NCI-H526 treated with DMSO at 0.1 percent for 48 hours (cell line): ENCODE measurements around the gene TM4SF18.
"Not testable (repeated sequence)": the region's sequence is repeated elsewhere in the genome, so short reads cannot be mapped to it uniquely, and the experiment has no call there.

Experiments used
- DNase-seq: peaks from one replicate; lab custom pipeline; 2025; lab: John Stamatoyannopoulos, UW

TM4SF18 gene, protein sequence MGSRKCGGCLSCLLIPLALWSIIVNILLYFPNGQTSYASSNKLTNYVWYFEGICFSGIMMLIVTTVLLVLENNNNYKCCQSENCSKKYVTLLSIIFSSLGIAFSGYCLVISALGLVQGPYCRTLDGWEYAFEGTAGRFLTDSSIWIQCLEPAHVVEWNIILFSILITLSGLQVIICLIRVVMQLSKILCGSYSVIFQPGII

DNA sequence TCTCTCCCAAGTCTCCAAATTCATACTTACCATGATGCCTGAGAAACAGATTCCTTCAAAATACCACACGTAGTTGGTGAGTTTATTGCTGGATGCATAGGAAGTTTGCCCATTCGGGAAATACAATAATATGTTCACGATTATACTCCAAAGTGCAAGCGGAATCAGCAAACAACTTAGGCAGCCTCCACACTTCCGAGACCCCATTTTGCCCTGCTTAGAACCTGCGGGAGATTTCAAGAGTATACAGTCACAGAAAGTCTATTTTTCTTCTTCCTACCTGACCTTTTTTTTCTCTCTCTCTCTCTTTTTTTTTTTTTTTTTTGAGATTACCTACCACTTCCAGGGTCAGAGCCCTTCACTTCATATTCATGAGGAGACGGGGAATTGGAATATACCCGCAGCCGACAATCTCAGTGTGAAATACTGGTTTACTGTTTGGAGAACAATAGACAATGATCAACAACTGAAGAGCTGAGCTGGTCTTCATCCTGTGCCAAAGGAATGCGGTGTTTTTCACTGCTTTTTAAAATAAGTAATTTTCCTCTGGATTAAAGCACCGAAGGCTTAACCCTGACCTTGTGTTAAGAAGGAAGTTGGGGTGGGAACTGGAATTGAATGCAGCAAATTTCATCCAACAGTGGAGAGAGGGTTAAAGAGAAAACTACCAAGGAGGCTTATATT lies at the start of gene TM4SF18:
TM4SF18 (minus strand) TSS at position 461 of the 684 bp plus-strand sequence; CDS start at position 207, 254 bp downstream.
- no peak for DNase-seq

DNA sequence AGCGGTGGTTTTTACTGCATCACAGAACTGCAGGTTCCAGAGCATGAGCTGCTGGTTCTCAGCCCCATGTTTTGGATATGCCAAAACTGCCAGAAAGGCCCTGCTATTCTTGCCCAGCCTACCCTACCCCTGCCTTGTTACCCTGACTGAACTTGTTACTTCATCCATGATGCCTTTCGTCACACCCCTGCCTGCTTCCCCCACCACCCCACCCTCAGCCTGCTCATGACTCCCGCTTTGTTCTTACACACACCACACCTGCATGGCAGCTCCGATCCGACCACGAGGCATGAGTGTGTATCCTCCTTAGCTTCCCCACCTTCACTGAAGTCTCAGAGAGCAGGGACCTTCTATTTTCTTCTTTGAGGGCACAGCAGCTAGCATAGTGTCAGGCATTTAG lies 49.1 kb upstream of the TM4SF18 start:
- no peak for DNase-seq

DNA sequence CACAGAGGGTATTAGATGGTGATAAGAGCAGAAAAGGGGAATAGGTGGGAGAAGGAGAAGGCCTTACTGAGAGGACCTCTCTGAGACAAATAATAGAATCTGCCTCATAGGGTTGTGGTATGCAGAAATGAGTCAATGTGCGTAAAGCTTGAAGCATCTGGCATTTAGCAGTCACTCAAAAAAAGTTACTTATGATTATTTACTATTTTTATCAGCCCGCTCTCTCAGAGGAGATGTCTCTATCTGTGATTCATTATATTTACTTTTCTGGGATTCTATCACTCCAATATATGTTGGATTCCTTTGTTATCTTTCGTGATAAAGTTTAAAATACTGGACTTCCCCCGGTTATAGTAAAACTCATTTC lies 48.6 kb upstream of the TM4SF18 start:
- no peak for DNase-seq

DNA sequence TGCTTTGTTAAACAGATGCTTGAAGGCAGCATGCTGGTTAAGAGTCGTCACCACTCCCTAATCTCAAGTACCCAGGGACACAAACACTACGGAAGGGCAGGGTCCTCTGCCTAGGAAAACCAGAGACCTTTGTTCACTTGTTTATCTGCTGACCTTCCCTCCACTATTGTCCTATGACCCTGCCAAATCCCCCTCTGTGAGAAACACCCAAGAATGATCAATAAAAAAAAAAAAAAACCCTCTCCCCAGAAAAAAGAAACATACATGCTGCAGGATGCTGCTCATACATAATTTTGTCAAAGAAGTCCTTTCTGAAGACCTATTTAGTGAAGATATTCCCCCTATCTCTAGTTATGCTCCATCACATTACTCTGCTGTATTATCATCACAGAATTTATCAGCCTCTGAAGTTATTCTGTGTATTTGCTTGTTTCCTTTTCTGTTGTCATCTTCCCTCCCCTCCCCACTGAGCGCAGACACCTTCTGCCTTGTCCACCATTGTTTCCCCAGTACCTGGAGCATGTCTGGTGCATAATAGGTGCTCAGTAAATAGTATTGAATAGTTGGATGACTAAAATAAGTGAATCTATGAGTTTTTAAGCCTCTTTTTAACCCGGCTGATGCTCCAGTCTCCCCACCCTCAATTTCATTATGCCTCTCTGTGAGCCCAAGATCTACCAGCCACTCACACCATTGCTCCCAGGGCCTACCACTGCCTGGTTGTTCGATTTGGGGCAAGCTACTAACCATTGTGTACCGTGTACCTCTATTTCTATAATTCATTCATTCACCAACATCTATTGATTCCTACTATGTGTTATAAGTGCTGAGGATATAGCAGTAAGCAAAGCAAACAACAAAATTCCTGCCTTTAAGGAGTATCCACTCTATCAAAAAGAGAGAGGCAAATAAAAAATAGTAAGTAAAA lies 48.0 kb upstream of the TM4SF18 start:
- no peak for DNase-seq

DNA sequence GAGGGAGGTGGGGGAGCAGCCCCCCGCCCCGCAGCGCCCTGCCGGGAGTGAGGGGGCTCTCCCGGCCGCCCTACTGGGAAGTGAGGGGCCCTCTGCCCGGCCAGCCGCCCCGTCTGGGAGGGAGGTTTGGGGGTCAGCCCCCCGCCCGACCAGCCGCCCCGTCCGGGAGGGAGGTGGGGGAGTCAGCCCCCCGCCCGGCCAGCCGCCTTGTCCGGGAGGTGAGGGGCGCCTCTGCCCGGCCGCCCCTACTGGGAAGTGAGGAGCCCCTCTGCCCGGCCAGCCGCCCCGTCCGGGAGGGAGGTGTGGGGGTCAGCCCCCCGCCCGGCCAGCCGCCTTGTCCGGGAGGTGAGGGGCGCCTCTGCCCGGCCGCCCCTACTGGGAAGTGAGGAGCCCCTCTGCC lies 46.8 kb upstream of the TM4SF18 start:
- DNase-seq = not testable (repeated sequence)

DNA sequence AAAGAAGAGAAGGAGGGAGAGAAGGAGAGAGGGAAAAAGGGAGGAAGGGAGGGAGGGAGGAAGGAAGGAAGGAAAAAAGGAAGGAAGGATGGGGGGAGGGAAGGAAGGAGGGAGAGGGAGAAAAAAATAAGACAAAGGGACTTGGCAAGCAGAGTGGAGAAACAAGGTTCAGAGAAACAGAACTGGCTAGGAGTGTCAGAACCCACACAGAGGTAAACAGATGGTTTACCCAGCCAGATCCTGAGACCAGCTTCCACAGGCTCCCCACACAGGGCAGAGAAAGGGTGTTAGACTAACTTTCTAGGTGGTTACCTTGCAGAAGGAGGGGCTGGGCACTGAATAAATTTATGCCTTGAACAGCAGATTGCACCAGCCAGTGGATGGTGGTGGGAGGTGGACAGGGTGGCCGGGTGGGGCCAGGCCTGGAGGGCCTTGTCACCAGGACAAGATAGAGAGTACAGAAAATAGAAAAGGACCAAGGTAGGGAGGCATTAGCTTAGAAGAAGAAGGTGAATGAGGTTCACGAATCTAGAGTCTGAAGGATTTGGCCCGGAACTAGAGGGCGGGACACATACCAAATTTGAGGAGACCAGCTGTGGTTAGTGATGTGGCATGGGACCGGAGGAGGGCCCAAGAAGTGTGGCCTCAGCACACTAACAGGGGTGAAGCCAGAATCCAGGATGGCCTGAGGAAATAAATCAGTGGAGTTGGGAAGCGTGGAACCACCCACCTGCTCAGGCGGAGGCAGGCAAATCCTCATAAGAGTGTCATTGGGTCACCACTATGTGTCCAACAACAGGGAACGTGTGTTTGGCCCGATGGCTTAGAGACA lies 45.3 kb upstream of the TM4SF18 start:
- DNase-seq = no peak

DNA sequence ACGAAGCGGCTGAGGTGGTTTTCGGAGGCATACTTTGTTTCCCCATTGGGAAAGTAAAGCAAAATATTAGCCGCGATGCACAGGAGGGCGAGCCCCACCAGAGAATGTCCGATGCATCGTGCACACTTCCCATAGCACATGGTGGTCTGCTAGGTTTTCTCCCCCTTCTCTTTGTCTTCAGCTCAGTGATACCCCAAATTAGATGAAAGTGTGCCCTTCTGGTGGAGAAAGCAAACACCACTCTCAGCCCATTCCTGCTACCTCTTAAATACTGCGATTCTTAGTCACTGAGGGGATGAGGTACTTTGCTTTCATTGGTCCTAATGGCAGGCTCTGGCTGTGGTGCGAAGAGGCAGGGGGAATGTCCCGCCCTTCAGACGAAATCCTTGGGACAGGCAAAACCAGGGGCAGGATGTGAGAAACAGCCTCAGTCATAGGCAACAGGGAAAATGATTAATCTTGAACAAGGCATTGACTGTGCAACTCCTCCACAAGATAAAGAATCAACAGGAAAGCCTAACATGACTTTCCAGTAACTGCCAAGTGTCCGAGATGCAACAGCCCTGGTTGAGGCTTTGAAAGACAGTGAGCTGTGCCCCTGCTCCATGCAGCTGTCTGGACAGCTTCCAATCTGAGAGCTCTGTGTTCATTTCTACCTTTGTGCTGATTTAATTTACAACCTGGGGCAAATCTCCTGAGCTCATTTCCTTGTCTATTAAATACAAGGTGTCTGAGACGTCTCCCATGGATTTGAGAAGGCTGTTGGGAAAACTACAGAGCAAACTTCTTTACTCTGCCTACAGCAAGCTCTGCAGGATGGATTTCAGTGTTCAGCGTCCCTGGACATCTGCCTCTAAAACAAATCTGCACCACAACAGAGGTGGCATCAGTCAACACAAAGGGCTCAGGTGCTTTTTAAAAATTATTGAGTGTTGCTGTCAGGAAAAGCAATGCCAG lies 44.2 kb upstream of the TM4SF18 start, which contains the start of gene TM4SF1:
TM4SF1 (minus strand) TSS at position 242 of the 957 bp plus-strand sequence; CDS start at position 140, 102 bp downstream.
- DNase-seq = no peak

DNA sequence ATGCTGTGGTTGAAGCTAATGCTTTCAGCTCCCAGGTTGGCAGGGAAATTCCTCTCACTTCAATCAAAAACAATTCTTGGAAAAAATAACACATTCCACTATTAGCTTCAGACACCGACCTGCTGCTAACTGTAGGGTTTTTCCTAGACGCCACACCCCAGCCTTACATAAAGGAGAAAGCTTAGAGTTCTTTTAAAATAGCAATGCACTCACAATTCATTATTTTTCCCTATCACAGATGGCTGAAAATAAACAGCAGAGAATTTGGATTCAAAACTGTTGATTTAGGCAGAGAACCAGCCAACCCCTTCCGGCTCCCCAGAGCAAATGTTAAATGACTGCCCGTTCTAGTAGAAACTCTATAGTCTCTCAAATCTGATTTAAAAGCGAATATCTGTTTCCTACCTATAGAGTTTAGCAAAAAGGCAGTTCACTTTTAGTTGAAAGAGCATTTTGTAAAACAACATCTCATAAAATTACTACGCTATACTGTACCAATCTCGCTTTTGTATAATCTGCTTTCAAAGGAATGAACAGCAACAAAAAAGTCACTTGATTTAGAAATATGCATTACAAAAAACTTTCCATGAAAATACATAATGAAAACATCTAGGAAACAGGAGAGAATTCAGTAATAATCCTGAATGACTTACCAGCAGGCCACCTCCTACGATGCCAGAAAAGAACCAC lies 43.4 kb upstream of the TM4SF18 start:
- no peak for DNase-seq

DNA sequence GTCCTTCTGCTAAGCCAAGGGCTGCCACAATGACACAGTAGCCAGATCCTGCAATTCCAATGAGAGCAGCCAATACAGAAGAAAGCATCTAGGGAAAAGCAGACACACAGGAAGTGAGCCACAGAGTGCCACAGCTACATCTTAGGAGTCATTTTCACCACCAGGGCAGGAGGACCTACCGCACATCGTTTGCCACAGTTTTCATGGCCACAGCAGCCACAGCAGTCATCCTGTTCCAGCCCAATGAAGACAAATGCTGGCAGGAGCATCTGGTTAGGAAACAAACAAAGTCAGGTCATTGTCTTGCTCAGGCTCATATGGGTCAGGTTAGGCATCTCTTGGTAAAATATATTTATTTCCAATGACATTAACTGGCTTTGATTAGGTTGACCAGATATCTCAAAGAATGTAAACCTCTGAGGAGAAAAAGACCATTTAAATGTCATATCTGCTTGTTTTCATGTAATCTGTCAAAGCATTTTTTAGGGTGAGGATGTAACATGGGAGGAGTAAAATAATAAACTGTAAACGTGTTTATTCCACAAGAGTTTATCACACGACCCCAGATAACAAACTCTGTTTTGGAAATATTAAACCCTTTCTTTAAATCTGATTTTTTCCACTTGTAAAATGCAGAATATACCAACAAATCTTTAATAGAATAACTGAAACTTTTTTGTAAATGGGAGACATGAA lies 42.2 kb upstream of the TM4SF18 start:
- no peak for DNase-seq

DNA sequence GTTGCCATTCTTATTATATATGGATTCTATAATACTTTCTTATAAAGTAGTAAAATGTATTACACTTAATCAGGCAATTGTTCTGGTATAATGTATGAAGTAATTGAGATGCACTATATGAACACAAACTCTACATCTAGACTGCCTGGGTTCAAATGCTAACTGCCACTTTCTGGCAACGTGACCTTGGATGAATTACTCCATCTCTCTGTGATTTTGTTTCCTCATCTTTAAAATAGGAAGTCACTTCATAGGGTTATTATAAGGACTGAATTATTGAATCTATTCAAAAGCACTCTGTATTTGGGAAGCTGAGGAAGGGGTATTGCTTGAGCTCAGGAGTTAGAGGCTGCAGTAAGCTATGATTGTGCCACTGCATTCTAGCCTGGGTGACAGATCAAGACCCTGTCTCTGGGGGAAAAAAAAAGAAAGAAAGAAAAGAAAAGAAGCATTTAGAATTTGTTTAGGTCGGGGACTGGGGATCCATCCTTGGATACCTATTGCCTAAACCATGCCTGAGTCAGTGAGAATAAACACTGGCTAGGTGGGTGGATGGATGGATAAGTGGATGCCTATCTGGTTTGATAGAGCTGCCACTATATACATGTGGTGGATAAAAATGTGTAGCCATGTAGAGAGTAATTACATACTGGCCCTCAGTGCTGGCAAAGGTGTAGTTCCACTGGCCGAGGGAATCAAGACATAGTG lies 41.5 kb upstream of the TM4SF18 start:
- no peak for DNase-seq

DNA sequence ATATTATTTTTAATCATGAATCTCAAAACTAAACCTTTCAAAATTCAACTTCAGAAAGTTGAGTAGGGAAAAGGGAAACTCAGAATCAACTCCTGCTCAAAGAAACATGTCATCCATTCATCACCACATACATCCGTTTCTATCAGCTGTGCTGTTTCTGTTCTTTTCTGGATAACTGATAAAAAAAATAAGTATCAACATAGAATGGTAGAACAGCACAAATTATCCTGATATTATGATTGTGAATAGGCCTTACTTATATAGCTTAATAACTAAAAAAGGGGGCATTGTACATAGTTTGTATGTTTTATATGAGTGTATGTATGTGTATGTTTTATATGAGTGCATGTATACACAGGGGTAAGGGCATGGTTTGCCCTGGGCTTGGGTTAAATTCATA lies 41.0 kb upstream of the TM4SF18 start:
- no peak for DNase-seq

DNA sequence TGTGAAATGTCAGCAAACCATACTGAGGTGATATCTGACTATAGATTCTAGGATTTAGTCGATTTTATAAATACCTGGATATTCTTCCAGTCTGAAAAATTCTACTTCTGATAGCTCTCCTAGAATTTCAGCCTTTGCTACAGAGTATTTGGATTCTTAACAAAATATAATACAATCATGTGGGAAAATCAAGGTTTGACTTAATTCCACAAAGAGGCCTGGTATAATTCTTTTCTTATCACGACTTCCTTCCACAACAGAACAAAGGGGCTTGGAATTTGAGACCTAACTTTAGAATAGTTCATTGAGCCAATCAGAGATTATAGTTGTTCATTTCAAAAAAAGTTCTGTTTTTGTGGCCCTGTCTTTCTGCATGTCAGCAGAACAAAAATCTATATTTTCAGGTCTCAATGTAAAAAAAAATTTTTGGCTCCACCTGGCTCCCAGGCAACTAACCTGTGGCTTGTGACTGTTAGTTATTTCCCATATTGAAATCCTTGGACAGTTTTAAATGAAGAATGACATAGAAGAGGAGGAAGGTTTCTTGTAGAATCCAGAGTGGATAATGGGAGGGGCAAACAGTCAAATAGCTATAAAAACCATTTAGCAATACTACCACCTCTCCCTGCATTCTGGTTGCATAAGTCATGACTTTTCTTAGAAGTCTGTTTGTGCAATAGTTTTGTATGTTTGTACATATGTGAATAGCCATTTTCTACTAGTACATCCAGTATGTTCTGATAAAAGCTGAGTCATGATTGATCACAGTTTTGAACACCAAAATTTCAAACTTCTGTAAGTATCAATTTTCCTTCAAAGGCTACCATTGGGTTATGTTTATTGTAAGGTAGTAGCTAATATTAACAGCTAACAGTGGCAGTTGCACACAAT lies 40.0 kb upstream of the TM4SF18 start:
- DNase-seq = no peak

DNA sequence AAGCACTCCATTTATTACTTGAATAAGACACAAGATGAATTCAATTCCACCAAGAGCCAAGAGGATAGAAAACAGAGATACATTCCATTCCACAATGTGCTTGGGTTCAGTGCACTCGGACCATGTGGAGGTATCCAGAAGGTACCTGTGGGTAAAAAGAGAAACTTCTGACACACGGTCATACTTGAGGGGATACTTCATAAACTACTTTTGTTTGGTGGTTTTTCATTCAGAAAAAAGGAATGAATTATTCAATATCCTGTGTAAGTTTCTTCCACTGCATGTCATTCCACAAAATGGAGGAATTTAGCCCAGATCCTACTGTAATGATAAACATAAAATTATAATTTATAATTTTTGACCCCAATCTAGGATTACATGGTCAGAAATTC lies 38.3 kb upstream of the TM4SF18 start:
- no peak for DNase-seq

DNA sequence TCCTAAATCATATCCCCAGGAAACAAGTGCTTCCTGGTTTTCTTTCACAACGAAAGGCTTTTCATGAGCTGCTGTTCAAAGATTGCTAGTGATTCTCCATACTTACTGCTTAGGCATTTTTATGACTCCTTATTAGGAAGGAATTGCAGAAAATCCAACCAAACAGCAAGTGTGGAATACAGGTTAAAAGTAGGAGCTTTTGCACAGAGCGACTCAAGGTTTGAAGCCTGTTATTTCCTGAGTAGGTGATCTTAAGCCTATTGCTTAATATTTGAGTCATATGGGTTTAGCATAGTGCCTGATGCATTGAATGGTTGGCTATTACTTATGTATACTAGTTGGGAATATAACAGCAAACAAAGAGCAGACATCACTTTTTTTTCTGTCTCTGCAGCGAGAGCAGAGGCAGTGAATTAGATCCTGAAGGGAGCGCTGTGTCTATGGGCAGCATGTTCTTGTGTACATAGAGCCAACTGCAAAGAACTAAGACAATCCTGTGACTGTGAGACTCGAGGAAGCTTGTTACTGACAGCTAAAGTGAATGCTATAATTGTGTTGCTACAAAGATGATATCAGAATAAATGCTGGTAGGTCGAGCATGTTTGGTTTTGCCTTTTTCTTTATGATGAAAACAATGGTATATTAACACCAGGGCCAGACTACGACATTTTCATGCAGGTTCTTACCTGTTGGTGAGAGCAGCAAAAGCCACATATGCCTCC lies 37.7 kb upstream of the TM4SF18 start:
- peak; percentile 83 for DNase-seq

DNA sequence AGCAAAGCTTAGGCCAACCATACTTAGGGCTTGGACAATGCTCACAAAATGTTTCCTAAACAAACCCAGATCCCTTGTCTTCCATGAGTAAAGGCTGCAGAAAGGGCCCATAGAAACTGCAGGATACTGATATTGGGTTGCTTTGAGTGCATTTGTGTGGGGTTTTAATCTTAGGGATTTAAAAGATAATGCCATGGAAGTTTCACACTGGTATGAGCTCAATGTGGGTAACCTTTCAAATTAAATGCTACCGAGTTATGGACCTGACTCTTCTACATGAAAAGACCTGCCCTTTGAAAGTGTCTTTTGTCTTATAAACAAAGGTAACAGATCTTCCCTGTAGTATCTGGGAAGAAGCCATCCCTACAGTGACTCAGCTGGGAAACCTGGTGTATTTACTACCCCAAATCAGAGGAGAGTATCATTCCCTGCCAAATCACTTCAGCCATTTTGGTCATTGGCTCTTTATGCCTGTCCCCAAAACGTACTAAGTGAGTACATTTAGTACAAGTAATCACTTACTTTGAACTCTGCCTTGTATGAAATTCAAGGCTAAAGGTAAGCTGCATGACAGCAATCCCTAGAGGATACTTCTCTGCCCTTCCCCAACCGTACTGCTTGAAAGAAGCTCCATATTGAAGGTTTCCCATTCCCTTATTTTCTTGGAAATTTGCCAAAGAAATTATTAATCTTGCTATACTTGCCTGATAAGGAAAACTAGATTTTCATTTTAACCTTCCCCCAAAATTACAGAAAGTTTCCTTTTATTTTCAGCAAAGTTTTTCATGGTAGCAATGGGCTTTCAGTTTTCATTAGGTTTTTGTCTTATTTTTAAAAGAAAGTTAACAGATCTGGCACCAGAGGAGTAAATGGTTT lies 36.8 kb upstream of the TM4SF18 start:
- no peak for DNase-seq
